HuH-7 (cell line): ENCODE measurements around the gene LGMN.
A peak's percentile ranks its signal among the peaks of the same experiment; 100 is the strongest.
"Not testable (repeated sequence)": the region's sequence is repeated elsewhere in the genome, so short reads cannot be mapped to it uniquely, and the experiment has no call there.

ENCODE experiments used
- DNase-seq: peaks from one replicate; pipeline ENCODE4 v3.0.0; 2011; ENCODE audit warnings: low spot score

The LGMN gene

DNA sequence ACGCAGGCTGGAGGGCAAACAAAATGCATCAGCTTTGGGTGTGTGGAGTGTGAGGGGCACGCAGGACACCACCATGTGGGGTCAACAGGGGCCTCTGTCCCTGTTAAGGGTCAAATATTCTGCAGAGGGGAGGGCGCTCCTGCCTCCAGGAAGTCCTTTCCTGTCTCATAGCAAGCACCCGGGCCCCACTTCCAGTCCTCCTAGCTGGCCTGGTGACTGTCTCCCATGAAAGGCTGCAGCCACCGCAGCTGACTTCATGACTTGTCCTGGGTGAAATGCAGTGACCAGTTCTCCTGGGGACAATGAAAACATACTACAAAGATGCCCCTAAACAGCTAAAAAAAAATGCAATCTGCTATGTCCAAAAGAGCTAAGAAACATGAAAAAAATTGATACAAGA is 53.6 kb downstream of the LGMN start:
- DNase-seq, result no peak

DNA sequence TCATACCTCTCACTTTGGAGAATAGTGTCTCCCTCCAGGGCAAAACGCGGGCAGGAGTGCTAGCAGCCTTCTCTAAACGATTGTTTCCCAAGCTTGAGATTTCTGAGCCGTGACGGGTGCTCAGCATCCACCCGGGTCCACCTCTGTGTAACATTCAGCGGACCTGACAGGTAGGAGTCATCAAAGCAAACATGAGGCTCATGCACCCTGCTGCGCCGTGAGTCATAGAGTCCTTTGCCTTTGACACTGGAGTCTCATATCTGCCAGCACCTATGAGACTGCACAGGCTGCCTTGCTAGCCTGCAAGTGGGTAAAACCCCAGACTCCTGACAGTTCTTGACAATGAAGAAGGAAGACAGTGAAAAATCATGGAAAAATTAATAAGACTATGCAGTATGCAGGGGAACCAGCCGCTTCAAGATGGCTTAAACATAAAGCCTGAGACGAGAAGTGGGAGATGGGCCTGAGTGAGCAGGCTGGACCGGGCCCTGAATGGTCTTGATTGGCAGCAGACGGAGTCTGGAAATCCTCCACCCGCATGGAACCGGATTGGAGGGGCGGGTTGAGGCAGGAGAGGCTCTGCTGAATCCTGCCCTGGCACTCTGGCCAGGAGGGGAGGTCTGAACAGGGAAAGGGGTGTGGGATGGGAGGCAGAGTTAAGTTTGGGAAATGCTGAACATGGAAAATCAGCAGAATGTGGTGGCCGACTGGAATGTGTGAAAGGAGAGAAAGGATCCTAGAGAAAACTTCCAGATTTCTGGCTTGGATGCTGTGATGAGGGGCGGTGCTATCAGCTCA is 54.2 kb downstream of the LGMN start:
- no peak for DNase-seq

GRCh38 chr14:92692822-92693226 is 55.6 kb downstream of the LGMN start:
- DNase-seq, result no peak

- DNase-seq, result peak; percentile 75
These were observed 58.0 kb downstream of the LGMN start for GRCh38 chr14:92690171-92691011.

- no peak for DNase-seq
These were observed 59.7 kb downstream of the LGMN start for GRCh38 chr14:92688434-92689375.

DNA sequence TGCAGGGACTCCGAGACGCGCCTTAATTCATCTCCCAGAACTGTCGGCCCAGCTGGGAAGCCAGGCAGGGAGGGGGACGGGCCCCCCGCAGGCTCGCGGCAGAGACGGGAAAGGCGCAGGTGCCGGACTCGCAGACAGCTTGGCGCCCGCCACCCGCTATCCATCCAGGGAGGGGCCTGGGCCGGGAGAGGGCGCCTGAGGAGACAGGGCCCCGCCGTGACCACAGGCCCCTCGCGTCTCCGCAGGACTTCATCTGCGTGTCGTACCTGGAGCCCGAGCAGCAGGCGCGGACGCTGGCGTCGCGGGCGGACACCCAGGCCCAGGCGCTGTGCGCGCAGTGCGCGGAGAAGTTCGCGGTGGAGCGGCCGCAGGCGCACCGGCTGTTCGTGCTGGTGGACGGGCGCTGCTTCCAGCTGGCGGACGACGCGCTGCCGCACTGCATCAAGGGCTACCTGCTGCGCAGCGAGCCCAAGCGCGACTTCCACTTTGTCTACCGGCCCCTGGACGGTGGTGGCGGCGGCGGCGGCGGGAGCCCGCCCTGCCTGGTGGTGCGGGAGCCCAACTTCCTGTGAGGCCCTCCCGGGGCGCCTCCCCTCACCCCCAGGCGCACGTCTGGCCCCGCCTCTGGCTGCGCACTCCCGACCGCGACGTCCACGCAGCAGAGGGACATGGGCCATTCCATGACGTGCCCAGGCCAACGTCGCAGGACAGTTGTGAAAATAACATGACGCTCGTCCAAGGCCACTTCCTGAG is 60.6 kb downstream of the LGMN start:
- no peak for DNase-seq

DNA sequence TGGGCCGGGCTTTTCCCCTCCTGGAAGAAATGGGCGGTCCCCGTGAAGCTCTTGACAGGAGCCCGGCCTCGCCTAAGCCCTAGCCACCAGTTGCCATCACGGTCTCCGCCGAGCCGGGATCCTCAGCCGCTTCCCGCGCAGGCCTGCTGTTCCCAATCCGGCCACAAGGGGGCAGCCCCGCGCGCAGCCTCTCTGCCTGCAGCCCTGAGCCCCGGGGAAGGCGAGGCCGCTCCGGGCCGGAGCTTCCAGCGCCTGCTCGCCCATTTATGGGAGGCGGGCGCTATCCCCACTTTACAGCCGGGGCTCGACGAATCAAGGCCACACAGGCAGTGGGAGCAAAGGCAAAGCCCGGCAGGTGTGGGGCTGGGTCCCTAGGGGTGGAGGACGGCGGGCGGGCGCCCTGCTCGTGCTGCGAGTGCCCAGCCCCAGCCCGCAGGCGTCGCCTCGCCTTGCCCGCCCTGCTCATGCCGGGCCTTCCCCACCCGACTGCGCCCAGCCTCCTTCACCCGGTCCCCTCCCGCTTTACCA is 61.5 kb downstream of the LGMN start:
- DNase-seq, result peak; percentile 93

- no peak for DNase-seq
These were observed 62.0 kb downstream of the LGMN start for GRCh38 chr14:92686411-92686899.

DNA sequence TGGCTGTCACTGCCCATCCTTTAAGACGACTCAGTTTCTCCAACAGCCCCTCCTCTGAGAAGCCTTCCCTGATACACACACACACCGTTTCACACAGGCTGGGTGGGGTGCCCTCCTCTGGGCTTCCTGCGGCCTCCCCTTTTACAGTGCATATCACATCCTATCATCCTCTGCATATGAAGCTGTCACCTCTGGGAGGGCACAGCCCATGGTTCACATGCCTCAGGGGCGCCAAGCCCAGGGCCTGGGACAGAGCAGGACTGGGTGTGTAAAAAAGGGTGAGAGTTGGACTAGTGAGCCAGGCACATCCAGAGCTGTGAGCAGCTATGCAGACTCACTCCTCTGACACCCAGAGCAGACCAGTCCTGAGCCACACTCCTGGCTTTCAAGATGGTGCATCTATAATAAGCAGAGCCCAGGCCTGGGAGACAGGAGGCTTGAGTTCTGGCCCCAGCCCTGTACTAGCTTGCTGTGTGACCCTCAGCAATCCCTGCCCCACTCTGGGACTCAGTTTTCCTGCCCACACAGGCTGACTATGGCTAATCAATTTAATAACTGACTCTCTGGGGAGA is 62.6 kb downstream of the LGMN start:
- no peak for DNase-seq

- DNase-seq, result no peak
These were observed 63.4 kb downstream of the LGMN start for GRCh38 chr14:92684801-92685560.

DNA sequence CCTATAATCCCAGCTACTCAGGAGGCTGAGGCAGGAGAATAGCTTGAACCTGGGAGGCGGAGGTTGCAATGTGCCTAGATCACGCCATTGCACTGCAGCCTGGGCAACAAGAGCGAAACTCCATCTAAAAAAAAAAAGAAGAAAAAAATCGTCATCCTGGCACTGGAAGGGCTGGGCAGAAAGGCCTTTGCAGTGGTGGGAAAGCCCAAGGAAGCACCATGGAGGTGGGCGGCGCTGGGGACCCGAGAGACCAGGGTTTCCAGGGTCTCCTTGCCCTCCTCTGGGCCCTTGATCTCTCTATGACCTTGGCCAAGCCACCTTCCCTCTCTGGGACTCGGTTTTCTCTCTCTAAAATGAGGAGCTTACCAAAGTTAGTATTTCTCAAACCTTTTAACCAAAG is 65.4 kb downstream of the LGMN start:
- no peak for DNase-seq

DNA sequence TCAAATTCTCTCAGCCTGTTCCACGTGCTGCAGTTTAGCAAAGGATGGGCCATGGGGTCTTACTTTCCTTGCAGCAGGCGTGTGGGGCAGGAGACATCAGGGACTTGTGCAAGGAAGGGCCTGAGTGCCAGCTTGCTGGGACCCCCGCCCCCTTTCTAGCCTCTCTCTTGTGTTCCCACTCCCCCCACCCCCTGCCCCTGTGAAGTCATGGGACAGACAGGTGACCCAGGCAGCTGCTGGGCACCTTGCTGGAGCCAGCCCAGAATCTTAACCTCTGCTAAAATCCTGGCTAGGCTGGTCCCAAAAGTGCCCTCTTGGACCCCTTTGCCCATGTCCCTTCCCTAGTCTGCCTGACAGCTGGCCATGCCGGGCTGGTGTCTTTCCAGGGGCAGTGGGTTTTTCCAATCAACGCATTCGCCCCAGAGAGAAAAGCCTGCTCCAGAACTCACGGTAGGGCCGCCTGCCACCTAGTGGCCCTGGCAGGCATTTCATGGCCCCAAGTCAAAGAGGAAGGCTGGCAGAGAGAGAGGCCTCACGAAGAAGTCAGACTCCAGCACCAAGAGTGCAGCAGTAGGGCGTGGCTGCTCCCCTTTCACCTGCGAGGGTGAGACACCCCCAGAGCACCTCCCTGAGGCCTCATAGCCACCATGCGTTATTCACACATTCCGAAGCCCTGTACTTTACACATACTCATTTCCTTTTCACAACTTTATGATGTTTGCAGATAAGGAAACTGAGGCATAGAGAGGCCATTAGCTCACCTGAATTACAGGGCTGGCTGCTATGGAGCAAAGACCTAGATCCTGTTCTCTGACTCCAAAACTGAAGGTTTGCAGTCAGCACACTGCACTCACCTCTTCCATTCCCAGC is 67.4 kb downstream of the LGMN start:
- peak; percentile 81 for DNase-seq

GRCh38 chr14:92680330-92680729 is 68.1 kb downstream of the LGMN start:
- DNase-seq, result not testable (repeated sequence)

DNA sequence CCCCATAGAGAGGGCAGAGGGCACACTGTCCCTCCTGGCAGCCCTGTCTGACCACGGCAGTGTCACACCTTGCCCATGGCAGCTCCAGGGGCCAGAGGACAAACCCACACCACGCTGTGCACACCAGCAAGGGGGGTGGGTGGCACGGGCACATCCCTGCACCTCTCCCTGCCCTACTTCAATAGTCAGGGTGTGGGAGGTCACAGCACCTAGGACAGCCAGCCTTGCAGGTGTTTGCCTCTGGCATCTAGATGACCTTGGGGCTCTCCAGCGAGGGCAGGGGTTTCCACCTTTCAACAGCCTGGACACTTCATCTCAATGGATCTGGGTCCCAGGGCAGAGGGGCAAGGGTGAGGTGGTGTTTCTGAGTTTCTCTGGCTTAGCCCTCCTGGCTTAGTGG is 69.2 kb downstream of the LGMN start:
- no peak for DNase-seq

GRCh38 chr14:92678766-92679165 is 69.7 kb downstream of the LGMN start:
- no peak for DNase-seq

GRCh38 chr14:92677955-92678354 is 70.5 kb downstream of the LGMN start:
- no peak for DNase-seq

GRCh38 chr14:92677087-92677668 is 71.2 kb downstream of the LGMN start:
- DNase-seq, result no peak

DNA sequence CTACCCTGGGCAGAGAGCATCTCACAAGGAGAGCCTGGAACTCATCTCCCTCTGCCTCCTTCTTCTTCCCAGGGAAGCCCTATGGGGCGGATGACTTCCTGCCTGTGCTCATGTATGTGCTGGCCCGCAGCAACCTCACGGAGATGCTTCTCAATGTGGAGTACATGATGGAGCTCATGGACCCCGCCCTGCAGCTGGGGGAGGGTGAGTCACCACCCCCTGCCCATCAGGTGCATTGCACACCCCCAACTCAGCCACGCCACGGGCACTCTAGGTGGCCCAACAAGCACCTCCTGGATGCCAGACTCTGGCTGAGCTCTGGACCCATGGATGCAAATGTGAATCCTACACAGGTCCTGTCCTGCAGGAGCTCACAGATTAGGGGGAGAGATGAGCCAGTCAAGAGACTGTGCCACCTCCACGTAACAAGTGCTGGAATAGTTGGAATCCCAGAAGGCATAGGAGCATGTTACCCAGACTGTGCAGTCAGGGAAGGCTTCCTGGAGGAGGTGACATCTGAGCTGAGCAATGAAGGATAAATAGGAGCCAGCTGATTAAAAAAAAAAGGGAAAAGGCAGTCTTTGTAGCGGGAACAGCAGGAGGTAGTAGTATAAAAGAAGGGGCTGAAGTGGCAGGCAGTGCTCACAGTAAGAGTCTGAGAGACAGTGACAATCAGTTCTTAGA is 71.9 kb downstream of the LGMN start:
- DNase-seq, result no peak
